K562 (cell line): ENCODE measurements around the gene SLC66A3. TPM values are rescaled to one million over a fixed set of nuclear protein-coding genes. Genes with fewer than 3 reads are reported as not detected.

ENCODE experiments used
- ATAC-seq: fragments of 200-7000 bp; cut with Tn5 transposase; 3 replicates; pipeline ENCODE4 v1.9.1; 2020; ENCODE audit warnings: moderate library complexity
- BruUV-seq: library from RNA; stranded (reverse); fragments of 400-500 nt; replicated peaks from 2 replicates; lab custom pipeline; 2021; lab: Mats Ljungman, UMichigan
- CTCF ChIA-PET: fragments of 300-600 bp; formaldehyde crosslinking; extraction: SDS; loops from one replicate; lab custom pipeline; 2021; ENCODE audit warnings: low intra/inter-chr PET ratio; lab: Yijun Ruan, JAX
- POLR2A ChIA-PET: fragments of 300-600, 350-650 bp; sonication (Branson Sonifier 250); formaldehyde crosslinking; extraction: SDS; loops from one replicate; lab custom pipeline; 2021; ENCODE audit warnings: antibody characterized with exemption, inconsistent platforms; lab: Yijun Ruan, JAX
- DNase-seq, 4 experiments: peaks; one replicate each; pipeline versions ENCODE4 v3.0.0 to v3.0.0-alpha.2; 2011 to 2018; ENCODE audit warnings: low spot score in 3 of 4, mixed read lengths in 3 of 4; ENCODE audit errors: extremely low read depth in 1 of 4
- FAIRE-seq: peaks from 2 replicates; lab custom pipeline; 2011; peaks lifted over from hg19 to GRCh38; lab: Jason Lieb, UNC
- H2AFZ ChIP-seq: 2 replicates; pipeline ENCODE4 v1.6.0; 2011; ENCODE audit warnings: low read depth, low read length, control low read depth, inconsistent platforms
- H3K27ac ChIP-seq: fragments of 200-600 bp; 3 replicates; pipeline ENCODE4 v1.8.0; 2011; ENCODE audit warnings: low read depth, mild to moderate bottlenecking, control low read depth, inconsistent platforms, low read length, moderate library complexity, mixed read lengths; ENCODE audit errors: extremely low read depth
- H3K27me3 ChIP-seq, 2 experiments: fragments of 300-600 bp in 1 of 2; 2 replicates in 1 of 2; 3 replicates in 1 of 2; pipeline versions ENCODE4 v1.6.0 to v1.8.0; 2011; ENCODE audit warnings: inconsistent platforms in 2 of 2, low read length in 2 of 2, mild to moderate bottlenecking in 1 of 2, mixed read lengths in 1 of 2, moderate library complexity in 1 of 2; ENCODE audit not compliant: control insufficient read depth in 2 of 2, insufficient read depth in 2 of 2
- H3K36me3 ChIP-seq: fragments of 300-600 bp; 3 replicates; pipeline ENCODE4 v1.8.0; 2011; ENCODE audit warnings: mild to moderate bottlenecking, low read length, inconsistent platforms; ENCODE audit not compliant: control insufficient read depth, insufficient read depth
- H3K4me1 ChIP-seq, 2 experiments: fragments of 200-600 bp in 1 of 2; replicated peaks in 1 of 2; 2 replicates in 1 of 2; 3 replicates in 1 of 2; pipeline versions ENCODE4 v1.5.1 to v1.8.0; 2011; ENCODE audit warnings: inconsistent platforms in 2 of 2, low read length in 2 of 2, mild to moderate bottlenecking in 1 of 2, mixed read lengths in 1 of 2, moderate library complexity in 1 of 2; ENCODE audit not compliant: control insufficient read depth in 2 of 2, insufficient read depth in 2 of 2
- H3K4me2 ChIP-seq: 2 replicates; pipeline ENCODE4 v1.6.1; 2011; ENCODE audit warnings: low read length, control low read depth, inconsistent platforms, mixed read lengths; ENCODE audit not compliant: insufficient read depth
- H3K4me3 ChIP-seq: fragments of 200-600 bp; sonication (generic), shearing (Covaris generic); 2 replicates; pipeline ENCODE4 v1.5.1; 2016; ENCODE audit warnings: control low read depth, inconsistent platforms
- H3K79me2 ChIP-seq: fragments of 200-600 bp; 3 replicates; pipeline ENCODE4 v1.8.0; 2011; ENCODE audit warnings: low read length, inconsistent platforms; ENCODE audit not compliant: control insufficient read depth, insufficient read depth
- H3K9ac ChIP-seq, 2 experiments: 2 replicates each; pipeline versions ENCODE4 v1.6.0 to v1.6.1; 2011; ENCODE audit warnings: low read depth in 2 of 2, low read length in 2 of 2, control low read depth in 1 of 2, inconsistent platforms in 1 of 2, mild to moderate bottlenecking in 1 of 2, mixed read lengths in 1 of 2; ENCODE audit not compliant: insufficient read depth in 1 of 2
- H3K9me1 ChIP-seq: one replicate; pipeline ENCODE4 v1.6.0; 2011; ENCODE audit warnings: inconsistent platforms, mild to moderate bottlenecking, low read length, moderate library complexity; ENCODE audit not compliant: control insufficient read depth, insufficient read depth
- H3K9me3 ChIP-seq: replicated peaks from 2 replicates; pipeline ENCODE4 v1.5.1; 2011; ENCODE audit warnings: low read depth, low read length, inconsistent platforms; ENCODE audit not compliant: control insufficient read depth, insufficient read depth
- H4K20me1 ChIP-seq: replicated peaks from 2 replicates; pipeline ENCODE4 v1.6.1; 2011; ENCODE audit warnings: low read length, inconsistent platforms, mixed read lengths; ENCODE audit not compliant: control insufficient read depth, insufficient read depth
- FOXA1 ChIP-seq: fragments of 450-650 bp; IDR thresholded peaks from 2 replicates; pipeline ENCODE4 v1.6.1; 2016; ENCODE audit warnings: mild to moderate bottlenecking, borderline replicate concordance
- HMGXB4 ChIP-seq: sonication (generic); formaldehyde crosslinking; IDR thresholded peaks from 2 replicates; pipeline ENCODE4 v1.8.1; 2023; ENCODE audit warnings: mild to moderate bottlenecking, missing genetic modification reagents
- MAFK ChIP-seq: IDR thresholded peaks from 2 replicates; pipeline ENCODE4 v1.6.1; 2011; ENCODE audit warnings: low read length, improper control_type of control experiment
- SAFB2 ChIP-seq: fragments of 200-400 bp; formaldehyde crosslinking; IDR thresholded peaks from 2 replicates; pipeline ENCODE4 v1.6.1; 2018; ENCODE audit warnings: borderline replicate concordance, low read length, low read depth, moderate library complexity; ENCODE audit not compliant: severe bottlenecking
- XRCC5 ChIP-seq: fragments of 200-400 bp; formaldehyde crosslinking; IDR thresholded peaks from 2 replicates; pipeline ENCODE4 v1.6.1; 2017; ENCODE audit warnings: low read depth, mild to moderate bottlenecking, low read length
- ZFP91 ChIP-seq: sonication (generic); formaldehyde crosslinking; IDR thresholded peaks from 2 replicates; pipeline ENCODE4 v1.8.0; 2022; ENCODE audit warnings: mild to moderate bottlenecking, missing genetic modification reagents
- ZNF407 ChIP-seq: fragments of 450-650 bp; IDR thresholded peaks from 2 replicates; pipeline ENCODE4 v1.6.1; 2016; ENCODE audit warnings: low read depth
- WGBS: fragments of 100-300 bp; shearing (Covaris generic); methylation state at CpG from one replicate; pipeline ENCODE4 v1.1.6; 2016; ENCODE audit warnings: low coverage, mixed read lengths; ENCODE audit not compliant: insufficient coverage; ENCODE audit errors: missing lambda C conversion rate; 5-methylcytosine and 5-hydroxymethylcytosine counted together
- in situ Hi-C: fragments of 300-500 bp; cut with MboI; formaldehyde crosslinking; loops from 4 replicates; pipeline ENCODE4 v1.15.0; 2018; ENCODE audit warnings: inconsistent platforms, mixed read lengths
- intact Hi-C: fragments of 100-400 bp; cut with micrococcal nuclease; formaldehyde crosslinking; loops from 2 replicates; pipeline ENCODE4 v1.14.2; 2022
- polyA plus RNA-seq, 8 experiments: library from polyadenylated mRNA; depleted of rRNA in 4 of 8; stranded (reverse) in 5 of 8; unstranded in 3 of 8; fragments of >200 nt; fragmentation: Nextera tagmentation in 2 of 8; fragmentation: Illumina TruSeq in 1 of 8; extraction: Ambion mirVana in 2 of 8; extraction: Trizol in 1 of 8; gene quantifications; 2 replicates each; pipeline versions ENCODE4 v1.2.1 to v1.2.3, GENCODE V29; 2011 to 2014; ENCODE audit warnings: inconsistent platforms in 1 of 8, missing spikeins in 1 of 8
- total RNA-seq, 7 experiments: library from RNA; depleted of rRNA in 6 of 7; stranded (reverse); fragments of >200 nt in 6 of 7; fragmentation: Illumina TruSeq in 2 of 7; extraction: Trizol in 2 of 7; gene quantifications; 2 replicates each; pipeline versions ENCODE4 v1.2.1 to v1.2.3, GENCODE V29; 2011 to 2021; ENCODE audit warnings: low replicate concordance in 1 of 7

Gene SLC66A3
- total and polyA plus RNA-seq, 9 of the 15 experiments (the other 6 are each of a cell fraction or from before 2014, with no cell fraction given) = 2.8 to 30.0 (median 9.1) TPM

GRCh38 chr2:11134349-11134748 lies 20.9 kb upstream of the SLC66A3 start:
- ChIA-PET CTCF (interaction anchor here (0.5 kb wide), 1 partner anchor 436 kb away, joined by 4 read pairs; no protein-coding TSS in a partner anchor), POLR2A (interaction anchor here (0.5 to 0.7 kb wide), 2 partner anchors 354 to 413 kb away, joined by 3 to 4 read pairs; no protein-coding TSS in a partner anchor)
- Histone ChIP-seq H3K9ac (no peak overlapping the region), H3K27ac (no peak overlapping the region), H3K9me1 (no peaks in the 10 kb centered on the region), H4K20me1 (no peaks in the 10 kb centered on the region), H3K4me3 (no peak overlapping the region), H3K27me3 (peaks cover 2 to 11% of the 10 kb centered on the region in 2 experiments; a peak in 2 of 5 replicates), H3K79me2 (no peaks in the 10 kb centered on the region), H3K9me3 (no peaks in the 10 kb centered on the region), H3K4me2 (no peak overlapping the region), H2AFZ (no peak overlapping the region), H3K36me3 (no peaks in the 10 kb centered on the region), H3K4me1 (peaks cover 14 to 24% of the 10 kb centered on the region in 2 experiments; a peak in 4 of 5 replicates)
- ATAC-seq = no peak
- no peak for FAIRE-seq
- BruUV-seq = no TSS peak
- in situ Hi-C loops (loop anchor here (5.0 to 25.0 kb wide), 2 partner anchors 278 to 448 kb away; no protein-coding TSS in a partner anchor), intact Hi-C loops (loop anchor here (5.0 to 10.0 kb wide), 2 partner anchors 100 to 548 kb away; no protein-coding TSS in a partner anchor)
- DNase-seq = no peak
- 17% methylated on average over 5 of the region's 5 CpGs for WGBS
- TF ChIP-seq SAFB2 (no peak), HMGXB4 (no peak), FOXA1 (no peak), XRCC5 (no peak), ZNF407 (no peak), MAFK (no peak), ZFP91 (CRISPR knock-in tag) (no peak)
